Fibroblast of skin of right quadriceps (primary cell): ENCODE data around the gene TSSK3.
"Not testable (repeated sequence)": the region's sequence is repeated elsewhere in the genome, so short reads cannot be mapped to it uniquely, and the experiment has no call there.

ENCODE experiments used
- DNase-seq: peaks from one replicate; pipeline ENCODE4 v3.0.0-alpha.2; 2013

Gene TSSK3

DNA sequence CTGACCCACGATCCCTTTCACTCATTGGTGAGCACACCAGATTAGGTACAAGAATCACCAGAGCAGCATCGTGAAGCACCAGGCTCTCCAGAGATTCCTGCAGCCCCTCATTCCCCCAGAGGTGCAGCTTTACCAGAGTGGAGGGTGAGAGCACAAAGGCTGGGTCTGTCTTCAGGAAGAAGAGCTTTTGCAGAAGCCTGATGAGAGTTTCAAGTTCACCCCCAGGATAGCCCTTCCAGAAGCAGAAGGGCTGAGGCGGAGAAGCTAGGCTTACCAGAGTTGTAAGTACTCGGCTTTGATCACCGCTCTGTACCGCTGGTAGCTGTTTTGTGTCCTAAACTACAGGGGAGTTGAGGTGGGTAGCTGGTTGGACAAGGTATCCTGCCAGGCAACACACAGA, 3.1 kb downstream of the TSSK3 start:
- no peak for DNase-seq

DNA sequence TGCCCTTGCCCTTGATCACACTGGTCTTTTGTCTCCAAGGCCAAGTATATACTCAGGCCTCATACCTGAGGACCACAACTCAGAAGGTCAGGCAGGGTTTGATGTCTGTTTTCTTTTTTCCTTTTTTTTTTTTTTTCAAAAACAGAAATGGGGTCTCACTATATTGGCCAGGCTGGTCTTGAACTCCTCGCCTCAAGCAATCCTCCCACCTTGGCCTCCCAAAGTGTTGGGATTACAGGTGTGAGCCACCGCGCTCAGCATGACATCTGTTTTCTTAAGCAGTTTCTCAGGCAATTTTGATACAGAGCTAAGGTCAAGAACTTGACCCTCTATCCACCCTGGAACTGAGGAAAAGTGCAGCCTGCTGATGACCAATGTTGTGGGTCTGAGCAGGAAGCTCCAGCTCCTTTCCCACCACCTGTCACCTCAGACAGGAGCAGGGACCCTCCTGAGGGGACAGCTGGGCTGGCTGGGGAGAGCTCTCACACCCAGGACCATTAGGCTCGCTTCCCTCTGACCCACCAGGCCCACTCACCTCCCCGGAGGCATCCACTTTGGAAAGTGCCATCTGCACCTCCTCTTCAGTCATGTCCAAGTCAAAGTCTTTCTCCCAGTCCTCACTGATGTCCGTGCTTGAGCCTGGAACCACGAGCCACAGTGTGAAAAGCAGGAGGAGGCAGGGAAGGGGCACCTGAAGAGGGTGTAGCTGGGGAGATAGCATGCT, 5.7 kb downstream of the TSSK3 start:
- no peak for DNase-seq

DNA sequence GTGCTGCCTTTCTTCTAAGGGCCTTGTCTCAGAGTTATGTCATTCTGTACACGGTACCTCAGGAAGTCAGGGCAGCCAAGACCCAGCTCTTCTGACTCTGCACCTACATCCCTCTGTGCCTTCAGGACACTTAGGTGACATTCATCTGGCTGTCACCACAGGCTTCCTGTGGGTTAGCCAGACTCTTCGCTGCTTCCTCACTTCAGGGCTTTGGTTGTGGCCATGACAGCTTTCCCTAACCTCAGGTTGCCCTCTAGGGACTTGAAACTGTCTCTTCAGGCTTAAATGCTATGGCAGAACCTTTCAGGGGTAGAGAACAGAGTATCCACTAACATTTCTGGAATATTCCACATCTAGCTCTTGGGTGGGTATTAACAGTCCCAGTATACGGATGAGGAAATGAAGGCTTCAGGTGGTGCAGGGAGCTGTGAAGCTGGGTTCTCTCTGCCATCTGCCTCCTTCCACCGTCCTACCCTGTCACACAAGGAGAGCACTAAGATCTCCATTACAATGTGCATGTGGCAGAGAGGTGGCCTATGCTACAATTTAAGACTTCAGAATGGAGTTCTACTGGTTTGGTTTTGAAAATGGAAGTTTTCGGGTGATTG, 9.9 kb downstream of the TSSK3 start:
- no peak for DNase-seq

DNA sequence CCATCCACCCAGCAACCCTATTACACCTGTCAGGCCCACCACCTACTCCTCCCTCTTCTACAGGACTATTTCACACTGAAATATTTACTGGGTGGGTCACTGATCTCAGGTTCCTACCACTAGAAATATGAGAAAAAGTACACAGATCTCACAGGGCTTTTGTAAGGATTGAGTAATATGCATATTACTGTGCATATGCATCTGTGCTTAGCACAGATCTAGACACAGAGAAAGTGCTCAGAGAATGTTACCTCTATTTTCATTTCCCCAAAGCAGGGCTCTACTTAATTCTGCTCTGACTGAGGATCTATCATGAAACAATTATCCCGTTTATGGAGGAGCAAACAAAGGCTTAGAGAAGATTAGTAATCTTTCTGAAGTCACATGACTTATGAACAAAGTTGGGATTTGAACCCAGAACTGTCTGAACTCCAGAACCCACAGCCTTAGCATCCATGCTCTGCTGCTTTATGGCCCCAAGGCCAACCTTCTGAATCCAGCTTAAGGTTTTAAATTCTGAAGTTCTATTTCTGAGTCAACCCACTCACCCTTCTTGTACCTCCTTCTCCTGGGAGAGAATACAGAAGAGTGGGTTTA, 11.8 kb downstream of the TSSK3 start:
- no peak for DNase-seq

DNA sequence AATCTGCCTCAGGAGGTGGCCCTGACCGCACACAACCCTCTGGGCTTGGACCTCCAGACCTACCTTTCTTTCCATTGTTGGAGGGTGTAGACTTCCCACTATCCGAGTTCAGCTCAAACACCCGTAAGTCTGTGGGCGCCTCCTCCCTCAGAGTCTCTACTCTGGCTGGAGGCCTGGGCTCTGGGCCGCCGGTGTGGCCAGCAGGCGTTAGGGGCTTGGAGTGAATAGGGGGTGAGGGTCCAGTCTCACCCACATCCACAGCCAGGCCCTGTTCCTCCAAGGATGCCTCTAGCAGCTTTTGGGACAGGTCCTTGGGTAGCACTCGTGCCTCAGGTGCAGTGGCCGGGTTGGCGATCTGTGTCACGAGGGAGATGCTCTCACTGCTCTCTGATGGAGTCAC, 13.9 kb downstream of the TSSK3 start:
- no peak for DNase-seq

DNA sequence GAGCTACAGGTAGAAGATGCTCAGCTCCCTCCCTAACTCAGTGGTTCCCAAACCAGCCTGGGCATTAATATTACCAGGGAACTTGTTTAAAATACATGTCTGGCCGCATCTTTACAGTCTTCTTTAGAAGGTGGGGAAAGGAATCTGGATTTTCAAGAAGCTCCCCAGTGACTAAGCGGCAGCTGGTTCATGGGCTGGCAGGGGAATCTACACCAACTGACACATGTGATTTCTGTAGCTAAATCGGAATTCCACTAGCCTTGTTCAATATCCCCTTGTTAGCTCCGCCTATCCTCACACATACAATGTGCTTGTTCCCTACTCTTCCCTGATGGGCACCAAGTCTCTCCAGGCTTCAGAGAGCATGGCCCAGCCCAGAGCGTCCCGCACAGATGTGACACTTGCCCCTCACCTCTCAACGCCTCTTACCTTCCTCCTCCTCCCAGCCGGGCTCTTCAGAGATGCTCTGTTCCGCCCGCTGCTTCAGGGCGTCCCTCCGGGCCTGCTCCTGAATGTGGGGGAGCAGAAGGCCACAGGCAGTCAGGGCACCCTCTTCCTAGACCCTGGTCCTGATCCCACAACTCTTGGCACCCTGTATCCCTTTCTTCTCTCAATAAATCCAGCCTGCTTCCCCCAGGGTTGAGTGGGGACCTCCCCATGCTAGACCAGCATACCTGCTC, 15.3 kb downstream of the TSSK3 start:
- DNase-seq, result no peak

DNA sequence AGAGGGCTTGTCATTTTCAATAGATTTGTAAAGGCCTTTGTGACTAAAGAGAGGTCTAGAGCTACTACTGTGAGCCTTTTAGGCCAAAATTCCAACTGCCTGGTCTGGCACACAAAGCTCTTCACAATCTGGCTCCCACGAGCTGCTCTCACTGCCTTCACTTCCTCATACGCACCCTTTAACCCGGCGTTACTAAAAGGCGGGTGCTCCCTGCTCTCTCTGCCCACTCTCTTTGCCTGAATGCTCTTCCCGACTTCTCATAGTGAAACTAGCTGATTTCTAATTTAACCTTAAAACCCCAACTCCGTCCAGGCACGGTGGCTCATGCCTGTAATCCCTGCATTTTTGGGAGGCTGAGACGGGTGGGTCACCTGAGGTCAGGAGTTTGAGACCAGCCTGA, 17.7 kb downstream of the TSSK3 start:
- DNase-seq, result no peak

DNA sequence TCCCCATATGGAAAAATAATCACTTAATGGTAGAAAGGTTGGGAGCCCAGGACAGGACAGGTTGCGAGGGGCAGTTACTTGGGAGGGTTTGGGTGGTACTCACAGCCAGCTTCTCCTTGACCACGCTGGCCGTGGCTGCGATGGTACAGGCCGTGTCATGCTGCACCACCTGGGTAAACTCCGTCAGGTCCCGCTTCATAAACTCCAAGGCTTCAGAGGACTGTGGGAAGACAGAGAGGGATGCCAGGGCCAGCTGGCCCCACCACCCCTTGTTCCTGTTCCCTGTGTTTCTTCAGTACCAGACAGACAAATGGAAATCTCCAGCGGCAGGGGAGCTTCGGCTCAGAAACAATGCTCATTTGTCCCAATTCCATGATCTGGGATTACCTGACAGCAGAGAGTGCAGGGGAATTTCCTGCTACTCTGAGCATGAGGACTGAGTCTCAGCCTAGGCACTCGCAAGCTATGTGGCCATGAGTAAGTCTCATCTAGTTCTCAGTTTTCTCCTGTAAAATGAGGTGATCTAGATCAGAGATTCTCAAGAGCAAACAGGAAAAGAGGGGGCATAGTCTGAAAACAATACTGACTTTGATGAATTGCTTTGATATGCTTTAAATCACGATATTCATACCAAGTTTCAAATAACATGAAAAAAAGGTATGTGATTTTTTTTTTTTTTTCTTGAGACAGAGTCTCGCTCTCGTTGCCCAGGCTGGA, 24.5 kb downstream of the TSSK3 start:
- DNase-seq, result no peak

DNA sequence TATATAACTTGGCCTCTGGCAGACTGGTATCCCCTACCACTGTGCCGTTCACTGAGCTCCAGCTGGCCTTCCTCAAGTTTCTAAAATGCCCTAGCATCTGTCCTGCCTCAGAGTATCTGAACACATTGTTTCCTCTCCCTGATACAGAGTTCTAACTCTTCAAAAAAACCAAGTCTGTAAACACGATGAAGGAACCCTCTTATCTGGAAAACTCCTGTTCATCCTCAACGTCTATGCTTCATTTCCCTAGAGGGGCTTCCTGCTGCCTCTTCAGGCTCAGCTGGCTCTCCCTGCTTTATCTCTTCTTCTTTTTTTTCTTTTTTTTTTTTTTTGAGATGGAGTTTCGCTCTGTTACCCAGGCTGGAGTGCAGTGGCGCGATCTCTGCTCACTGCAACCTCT, 26.3 kb downstream of the TSSK3 start:
- DNase-seq, result no peak

DNA sequence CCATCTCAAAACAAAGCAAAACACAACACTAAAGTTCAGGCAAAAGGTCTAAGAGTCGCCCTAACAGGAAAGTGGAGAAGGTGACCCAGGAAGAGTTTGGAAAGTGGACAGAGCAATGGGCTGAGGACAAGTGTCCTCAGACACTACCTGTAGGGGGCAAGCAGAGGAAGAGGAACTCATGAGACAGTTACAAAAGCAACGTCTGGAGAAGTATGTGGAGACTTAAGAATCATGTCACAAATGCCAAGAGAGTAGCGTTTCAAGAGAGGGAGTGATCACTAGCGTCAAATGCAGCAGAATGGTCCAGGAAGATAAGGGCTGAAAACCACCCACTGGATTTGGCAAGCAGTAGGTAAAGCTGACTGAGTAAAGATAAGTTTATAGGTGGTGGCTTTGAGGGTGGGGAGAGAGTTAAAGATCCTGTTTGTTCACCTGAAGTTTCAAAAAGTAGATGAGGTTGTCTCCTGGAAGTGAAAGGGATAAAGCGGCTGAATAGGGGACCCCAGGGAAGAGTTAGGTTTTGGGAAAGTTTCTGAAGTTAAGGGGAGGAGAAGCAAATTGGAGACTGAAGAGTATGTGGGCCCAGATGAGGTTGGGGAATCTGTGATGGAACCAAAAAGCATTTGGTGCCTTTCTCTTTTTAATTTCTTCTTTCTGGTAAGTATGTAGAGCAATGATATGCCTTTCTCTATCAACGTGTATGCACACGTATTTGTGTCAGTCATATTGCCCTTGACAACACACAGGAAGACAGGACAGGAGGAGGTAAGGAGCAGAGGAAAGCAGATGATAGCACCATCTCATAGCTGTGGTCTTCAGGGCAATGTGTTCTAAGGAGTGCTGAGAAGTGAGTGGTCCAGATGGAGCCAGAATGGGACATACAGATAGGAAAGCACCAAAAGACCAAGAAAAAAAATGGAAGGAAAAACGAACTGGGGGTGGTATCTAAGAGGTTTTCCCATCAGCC, 28.8 kb downstream of the TSSK3 start:
- no peak for DNase-seq

DNA sequence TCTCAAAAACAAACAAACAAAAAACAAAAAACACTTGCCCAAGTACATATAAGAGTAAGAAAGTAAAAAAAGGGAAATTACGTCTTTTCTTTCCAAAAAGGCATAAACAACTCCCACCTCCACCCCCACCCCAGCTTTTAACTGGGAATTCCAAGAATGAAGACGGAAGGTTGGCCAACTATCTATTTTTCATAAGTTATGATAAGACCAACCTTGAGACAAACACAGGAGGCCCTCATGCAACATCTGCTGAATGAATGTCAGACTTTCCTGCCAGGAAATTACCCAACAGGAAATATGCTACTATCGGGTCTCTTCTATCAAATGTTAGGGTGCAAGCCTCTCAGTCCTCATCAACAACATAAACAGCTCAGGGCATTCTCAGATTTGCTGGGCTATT, 30.0 kb downstream of the TSSK3 start:
- no peak for DNase-seq

DNA sequence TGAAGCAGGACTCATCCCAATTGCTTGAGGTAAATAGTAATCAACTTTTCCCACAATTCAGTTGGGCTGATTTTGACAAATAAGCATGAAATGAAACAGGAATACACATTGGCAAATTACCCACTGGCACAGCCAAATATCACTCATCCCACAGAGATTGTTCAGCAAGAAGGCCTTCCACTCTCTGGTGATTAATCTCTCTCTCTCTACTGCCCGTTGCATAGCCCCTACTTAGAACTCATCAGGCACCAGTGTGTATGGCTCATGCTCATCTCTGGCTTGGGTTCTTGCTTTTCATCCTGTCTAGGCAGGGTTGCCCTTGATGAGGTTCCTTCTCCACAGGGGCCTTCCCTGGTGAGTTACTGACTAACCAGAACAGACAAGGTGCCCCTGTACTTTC, 30.8 kb downstream of the TSSK3 start:
- no peak for DNase-seq

DNA sequence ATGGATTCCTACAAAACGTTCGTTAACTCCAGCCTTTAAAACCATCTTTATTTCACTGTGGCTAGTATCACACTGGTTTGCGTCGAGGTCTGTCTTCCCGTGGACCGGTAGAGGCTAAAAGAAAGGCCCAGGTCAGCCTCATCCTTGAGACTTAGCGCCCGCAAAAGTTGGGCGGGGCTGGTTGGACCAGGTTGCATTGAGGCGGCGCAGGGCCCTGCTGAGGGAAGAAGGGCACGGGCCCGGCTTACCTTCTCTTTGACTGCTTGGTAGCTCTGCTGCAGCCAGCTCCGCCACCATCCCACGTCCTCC, 31.4 kb downstream of the TSSK3 start:
- DNase-seq, result no peak

DNA sequence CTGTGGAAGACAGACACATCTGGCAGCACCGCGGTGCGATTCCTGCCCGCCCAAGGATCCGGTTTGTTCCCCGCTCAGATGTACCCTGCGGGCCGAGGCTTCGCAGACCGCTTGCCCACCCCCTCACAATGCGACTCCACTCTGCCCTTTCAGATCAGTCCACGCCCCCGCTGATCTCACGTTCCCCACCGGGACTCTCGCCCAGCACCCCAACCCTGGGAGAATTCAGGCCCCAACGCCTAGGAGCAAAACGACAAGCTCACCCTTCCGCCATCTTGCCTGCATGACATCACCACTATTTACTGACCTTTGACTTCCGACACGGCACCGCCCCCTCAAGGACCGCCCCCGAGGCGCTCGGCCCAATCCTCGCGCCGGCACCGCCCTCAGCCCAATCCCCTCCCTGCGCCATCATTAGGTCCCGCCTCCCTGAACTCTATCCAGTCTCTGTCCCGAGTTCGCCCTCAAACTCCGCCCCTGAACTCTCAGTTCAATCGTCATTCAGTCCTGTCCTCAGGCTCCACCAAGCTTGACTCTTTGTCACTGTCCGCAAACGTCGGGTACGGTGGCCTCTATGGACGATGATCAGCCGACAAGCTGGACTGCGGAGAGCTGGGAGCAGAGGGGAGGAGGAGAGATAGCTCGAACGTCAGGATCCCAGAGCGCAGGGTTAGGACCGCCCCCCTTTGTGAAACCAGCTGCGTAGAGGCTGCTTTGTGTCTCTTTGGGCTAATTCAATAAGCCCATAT, 32.0 kb downstream of the TSSK3 start, which contains the start of gene BSDC1:
Gene BSDC1 (minus strand): TSS at position 301 of the 749 bp plus-strand sequence. CDS start 27 bp downstream, at position 274.
- peak; percentile 97 for DNase-seq

DNA sequence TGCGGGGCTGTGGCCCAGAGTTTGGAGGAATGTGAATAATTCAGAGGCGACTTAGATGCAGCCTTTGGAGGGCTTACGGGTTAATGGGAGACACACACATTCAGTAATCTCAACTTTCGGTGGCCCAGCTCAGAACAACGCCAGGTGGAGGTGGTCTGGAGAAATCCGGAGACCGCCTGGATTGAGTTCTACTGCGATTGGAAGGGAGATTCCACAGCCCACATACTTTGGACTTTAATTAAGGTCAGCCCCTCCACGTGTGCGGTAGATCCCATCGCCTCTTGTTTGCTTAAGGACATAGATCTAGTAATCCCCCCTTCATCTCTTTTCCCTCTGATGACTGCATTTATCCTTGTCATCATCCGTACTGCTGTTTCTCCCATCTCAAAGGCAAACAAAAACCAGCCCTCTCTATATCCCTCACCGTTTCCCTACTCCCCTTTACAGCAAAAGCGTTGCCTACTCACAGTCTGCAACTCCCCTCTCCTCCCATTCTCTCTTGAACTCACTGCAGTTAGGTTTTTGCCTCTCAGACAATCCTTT, 32.6 kb downstream of the TSSK3 start:
- no peak for DNase-seq

DNA sequence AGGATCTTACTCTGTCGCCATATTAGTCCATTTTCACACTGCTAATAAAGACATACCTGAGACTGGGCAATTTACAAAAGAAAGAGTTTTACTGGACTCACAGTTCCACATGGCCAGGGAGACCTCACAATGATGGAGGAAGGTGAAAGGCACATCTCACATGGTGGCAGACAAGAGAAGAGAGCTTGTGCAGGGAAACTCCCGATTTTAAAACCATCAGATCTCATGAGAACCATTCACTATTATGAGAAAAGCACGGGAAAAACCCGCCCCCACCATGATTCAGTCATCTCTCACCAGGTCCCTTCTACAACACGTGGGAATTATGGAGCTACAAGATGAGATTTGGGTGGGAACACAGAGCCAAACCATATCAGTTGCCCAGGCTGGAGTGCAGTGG, 34.2 kb downstream of the TSSK3 start:
- DNase-seq, result not testable (repeated sequence)

DNA sequence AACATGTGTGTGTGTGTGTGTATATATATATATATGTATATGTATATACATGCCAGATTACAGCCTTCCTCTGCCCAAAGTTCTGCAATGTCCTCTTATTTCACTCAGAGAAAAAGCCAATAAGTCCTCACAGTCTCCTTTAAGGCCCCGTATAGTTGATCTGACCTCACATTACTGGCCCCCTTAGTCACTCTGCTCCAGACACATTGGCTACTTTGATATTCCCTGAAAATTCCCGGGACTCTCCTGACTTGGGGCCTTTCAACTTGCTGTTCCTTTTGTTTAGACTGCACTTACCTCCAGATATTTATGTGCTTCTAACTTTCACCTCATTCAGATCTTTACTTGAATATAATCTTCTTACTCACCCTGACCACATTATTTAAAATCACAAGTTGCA, 36.1 kb downstream of the TSSK3 start:
- DNase-seq, result peak; percentile 10

DNA sequence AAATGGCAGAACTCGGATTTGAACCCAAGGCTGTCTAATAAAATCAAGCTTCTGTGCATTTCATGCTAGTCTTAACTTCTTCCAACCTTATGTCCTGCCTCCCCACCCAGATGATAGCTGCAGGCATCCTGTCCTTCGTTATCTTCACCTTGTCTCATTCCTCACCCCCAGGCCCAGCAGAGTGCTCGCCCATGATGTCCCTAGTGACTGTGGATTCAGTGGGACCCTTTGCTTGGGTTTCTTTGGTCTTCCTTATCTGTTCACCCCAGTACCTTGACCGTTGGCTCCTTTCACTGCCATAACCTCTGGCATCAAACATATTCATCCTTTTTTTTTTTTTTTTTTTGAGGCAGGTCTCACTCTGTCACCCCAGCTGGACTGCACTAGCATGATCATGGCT, 37.5 kb downstream of the TSSK3 start:
- no peak for DNase-seq

DNA sequence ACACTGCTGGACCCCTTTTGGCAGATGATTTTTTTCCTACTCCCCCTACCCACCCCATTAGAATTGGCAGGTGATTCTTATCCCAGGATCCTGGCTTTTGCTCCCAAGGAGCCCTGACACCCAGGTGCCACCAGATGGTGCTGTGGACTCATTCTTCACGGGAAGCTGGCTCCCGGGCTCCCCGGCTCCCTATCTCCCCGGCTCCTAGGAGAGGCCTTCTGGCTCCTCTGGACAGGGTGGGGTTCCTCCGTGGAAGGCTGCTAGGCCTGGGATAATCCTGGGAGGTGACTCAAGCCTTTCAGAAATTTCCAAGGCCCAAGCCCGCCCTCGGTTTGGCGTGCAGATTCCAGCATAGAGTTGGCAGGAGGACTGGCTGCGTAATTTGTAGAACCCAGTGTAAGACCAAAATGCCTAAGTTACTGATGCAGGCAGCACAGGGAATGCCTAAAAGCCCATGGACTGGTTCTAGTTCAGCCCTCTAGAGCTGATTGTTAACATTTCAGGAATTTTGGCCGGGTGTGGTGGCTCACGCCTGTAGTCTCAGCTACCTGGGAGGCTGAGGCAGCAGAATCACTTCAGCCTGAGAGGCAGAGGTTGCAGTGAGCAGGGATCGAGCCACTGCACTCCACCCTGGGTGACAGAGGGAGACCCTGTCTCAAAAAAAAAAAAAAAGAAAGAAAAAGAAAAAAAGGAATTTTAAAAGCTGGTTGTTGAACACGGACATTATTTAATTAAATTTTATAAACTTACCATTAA, 38.7 kb downstream of the TSSK3 start:
- peak; percentile 84 for DNase-seq

DNA sequence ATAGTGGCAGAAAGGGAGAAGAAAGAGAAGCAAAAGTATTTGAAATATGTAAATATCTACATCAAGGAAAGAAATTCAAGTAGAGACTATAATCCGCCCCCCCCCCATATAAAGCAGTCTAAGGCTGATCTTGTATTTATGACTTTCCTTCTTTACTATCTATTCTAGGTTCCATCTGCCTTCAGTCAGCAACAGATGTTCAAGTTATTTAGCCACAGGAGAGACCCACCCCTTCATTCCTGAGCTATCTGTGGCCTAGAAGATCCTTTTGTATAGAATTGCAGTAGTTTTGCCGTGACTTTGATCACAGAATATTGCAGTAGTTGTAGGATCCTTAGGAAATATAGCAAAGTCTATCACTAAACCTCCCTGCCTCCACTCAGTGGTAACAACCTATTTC, 42.6 kb downstream of the TSSK3 start:
- DNase-seq, result peak; percentile 50
